Measurements from ENCODE around the gene ARMC9.
A peak's percentile ranks its signal among the peaks of the same experiment; 100 is the strongest.
"Not testable (repeated sequence)": the region's sequence is repeated elsewhere in the genome, so short reads cannot be mapped to it uniquely, and the experiment has no call there.

ARMC9 gene

GRCh38 chr2:231191896-231192872 is 6.2 kb upstream of the ARMC9 start:
- H3K27ac ChIP-seq: no peak overlapping the region
- ChIA-PET POLR2A (ENCODE audit: low non-redundant PET) (no interaction called here), CTCF (interaction anchor here (1.0 kb wide), 2 partner anchors 12 to 88 kb away, joined by 3 to 8 read pairs; no protein-coding TSS in a partner anchor)
- TF ChIP-seq CTCF (conservative IDR thresholded peaks at IDR 0.05; ENCODE audit: low read depth): no peak
- no peak for DNase-seq (ENCODE audit: low spot score)

GRCh38 chr2:231193216-231193615 is 5.2 kb upstream of the ARMC9 start:
- H3K27ac ChIP-seq: no peak overlapping the region
- CTCF ChIA-PET: interaction anchor here (0.7 kb wide), 1 partner anchor 150 kb away, joined by 3 read pairs; no protein-coding TSS in a partner anchor
- no peak for DNase-seq (ENCODE audit: low spot score)
- POLR2A ChIA-PET (ENCODE audit: low non-redundant PET): no interaction called here
- TF ChIP-seq CTCF (conservative IDR thresholded peaks at IDR 0.05; ENCODE audit: low read depth): no peak

DNA sequence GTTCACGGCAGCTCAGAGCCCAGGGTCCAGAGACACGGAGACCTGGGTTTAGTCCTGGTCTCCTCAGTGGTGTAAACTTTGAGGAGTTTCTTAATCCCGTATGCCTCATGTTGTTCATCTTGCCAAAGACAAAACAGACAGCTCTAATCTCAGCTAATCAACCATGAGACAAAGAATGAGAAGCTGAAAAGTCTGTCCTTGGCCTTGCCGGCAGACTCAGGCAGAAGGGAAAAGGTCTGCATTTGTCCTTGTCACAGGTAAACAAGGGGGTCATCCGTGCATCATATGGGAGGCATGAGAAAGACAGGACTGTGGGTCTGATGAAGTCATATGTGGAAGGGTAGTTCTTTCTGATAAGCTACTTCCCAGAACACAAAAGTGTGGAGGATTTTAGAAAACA is 1.8 kb upstream of the ARMC9 start:
- CTCF ChIA-PET: interaction anchor here (0.6 kb wide), 1 partner anchor 152 kb away, joined by 4 read pairs; no protein-coding TSS in a partner anchor
- no peak for TF ChIP-seq CTCF (conservative IDR thresholded peaks at IDR 0.05; ENCODE audit: low read depth)
- DNase-seq (ENCODE audit: low spot score): no peak
- no peak overlapping the region for H3K27ac ChIP-seq
- POLR2A ChIA-PET (ENCODE audit: low non-redundant PET): no interaction called here

DNA sequence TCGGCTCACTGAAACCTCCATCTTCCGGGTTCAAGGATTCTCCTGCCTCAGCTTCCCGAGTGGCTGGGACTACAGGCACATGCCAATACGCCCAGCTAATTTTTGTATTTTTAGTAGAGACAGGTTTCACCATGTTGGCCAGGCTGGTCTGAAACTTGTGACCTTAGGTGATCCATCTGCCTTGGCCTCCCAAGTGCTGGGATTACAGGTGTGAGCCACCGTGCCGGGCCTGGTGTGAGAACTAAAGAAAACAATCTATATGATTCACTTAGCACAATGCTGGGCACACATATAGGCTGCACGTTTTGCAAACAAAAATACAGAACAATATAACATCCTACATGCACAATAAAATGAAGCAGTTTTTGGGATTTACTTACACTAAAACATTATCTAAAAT is 1.2 kb upstream of the ARMC9 start:
- H3K27ac ChIP-seq; POLR2A ChIA-PET (ENCODE audit: low non-redundant PET); DNase-seq (ENCODE audit: low spot score): not testable (repeated sequence)
- CTCF ChIA-PET: interaction anchor here (0.6 kb wide), 1 partner anchor 1157 kb away, joined by 3 read pairs; no protein-coding TSS in a partner anchor

DNA sequence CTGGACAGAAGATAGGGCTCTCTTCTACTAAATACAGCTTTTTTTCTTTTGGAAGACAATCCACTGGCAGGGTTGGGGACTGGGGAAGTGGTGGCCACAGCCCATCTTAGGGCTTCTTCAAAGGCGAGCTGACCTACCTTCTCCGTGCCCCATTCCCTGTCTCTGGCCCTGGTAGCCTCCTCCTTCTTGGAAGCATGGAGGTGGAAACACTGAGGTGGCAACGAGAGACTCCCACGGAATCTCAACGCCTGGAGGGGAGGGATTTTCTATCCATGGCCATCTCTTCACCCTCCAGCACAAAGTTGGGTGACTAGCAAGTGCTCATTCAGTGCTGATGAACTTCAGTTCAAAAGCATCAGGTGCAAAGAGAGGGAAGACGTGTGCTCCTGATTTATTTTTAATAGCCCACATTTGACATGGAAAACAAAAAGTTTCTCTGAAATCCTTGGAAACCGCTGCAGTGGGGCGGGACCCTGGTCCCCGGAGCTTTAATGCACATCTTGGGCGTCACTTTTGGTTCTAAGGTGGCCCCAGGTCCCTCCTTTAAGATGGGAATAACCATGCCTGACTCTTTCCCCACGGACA is 633 bp upstream of the ARMC9 start:
- no peak for TF ChIP-seq CTCF (conservative IDR thresholded peaks at IDR 0.05; ENCODE audit: low read depth)
- CTCF ChIA-PET: interaction anchor here (0.6 kb wide), 2 partner anchors 208 to 1157 kb away, joined by 3 read pairs; no protein-coding TSS in a partner anchor
- POLR2A ChIA-PET (ENCODE audit: low non-redundant PET): no interaction called here
- no peak for DNase-seq (ENCODE audit: low spot score)
- H3K27ac ChIP-seq: peak overlapping the region; percentile 84

- CTCF ChIA-PET: no interaction called here
- POLR2A ChIA-PET (ENCODE audit: low non-redundant PET): no interaction called here
- peak overlapping the region; percentile 84 for H3K27ac ChIP-seq
- peak; percentile 23 for DNase-seq (ENCODE audit: low spot score)
- TF ChIP-seq CTCF (conservative IDR thresholded peaks at IDR 0.05; ENCODE audit: low read depth): no peak
Measured at GRCh38 chr2:231199219-231199618, 788 bp downstream of the ARMC9 start.

Data from RWPE1 (cell line).